Astrocyte (in vitro differentiated cells and primary cell): Measurements from ENCODE around the gene TM9SF3.

Experiments
- EZH2 ChIP-seq: IDR thresholded peaks from 2 replicates; pipeline ENCODE4 v1.6.1; 2012; ENCODE audit warnings: mild to moderate bottlenecking, low read length, inconsistent platforms; ENCODE audit not compliant: insufficient read depth
- TF ChIP-seq, protein P1 (sequence below): IDR thresholded peaks from 2 replicates; pipeline ENCODE4 v1.5.1; 2011; ENCODE audit warnings: low read depth, mild to moderate bottlenecking, inconsistent platforms, low read length, moderate library complexity; ENCODE audit not compliant: insufficient read depth

DNA sequence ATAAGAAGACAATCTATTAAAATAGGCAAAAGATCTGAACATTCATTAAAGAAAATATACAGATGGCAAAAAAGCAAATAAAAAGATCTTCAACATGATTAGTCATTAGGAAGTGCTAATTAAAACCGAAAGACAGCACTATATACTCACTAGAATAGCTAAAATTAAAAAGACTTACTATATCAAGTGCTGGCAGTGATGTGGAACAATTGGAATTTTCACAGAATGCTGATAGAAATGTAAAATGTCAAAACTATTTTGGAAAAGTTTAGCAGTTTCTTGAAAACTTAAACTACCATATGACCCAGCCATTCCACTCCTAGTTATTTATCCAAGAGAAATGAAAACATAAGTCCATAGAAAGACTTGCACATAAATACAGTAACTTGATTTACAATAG is 48.1 kb downstream of the TM9SF3 start:
- TF ChIP-seq, protein P1, sequence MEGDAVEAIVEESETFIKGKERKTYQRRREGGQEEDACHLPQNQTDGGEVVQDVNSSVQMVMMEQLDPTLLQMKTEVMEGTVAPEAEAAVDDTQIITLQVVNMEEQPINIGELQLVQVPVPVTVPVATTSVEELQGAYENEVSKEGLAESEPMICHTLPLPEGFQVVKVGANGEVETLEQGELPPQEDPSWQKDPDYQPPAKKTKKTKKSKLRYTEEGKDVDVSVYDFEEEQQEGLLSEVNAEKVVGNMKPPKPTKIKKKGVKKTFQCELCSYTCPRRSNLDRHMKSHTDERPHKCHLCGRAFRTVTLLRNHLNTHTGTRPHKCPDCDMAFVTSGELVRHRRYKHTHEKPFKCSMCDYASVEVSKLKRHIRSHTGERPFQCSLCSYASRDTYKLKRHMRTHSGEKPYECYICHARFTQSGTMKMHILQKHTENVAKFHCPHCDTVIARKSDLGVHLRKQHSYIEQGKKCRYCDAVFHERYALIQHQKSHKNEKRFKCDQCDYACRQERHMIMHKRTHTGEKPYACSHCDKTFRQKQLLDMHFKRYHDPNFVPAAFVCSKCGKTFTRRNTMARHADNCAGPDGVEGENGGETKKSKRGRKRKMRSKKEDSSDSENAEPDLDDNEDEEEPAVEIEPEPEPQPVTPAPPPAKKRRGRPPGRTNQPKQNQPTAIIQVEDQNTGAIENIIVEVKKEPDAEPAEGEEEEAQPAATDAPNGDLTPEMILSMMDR: no peak
- TF ChIP-seq EZH2: no peak
